K562 (cell line): Measurements from ENCODE around the gene ABCA13. TPM values are rescaled to one million over a fixed set of nuclear protein-coding genes. Genes with fewer than 3 reads are reported as not detected.

Experiments
- ATAC-seq: fragments of 200-7000 bp; cut with Tn5 transposase; 3 replicates; pipeline ENCODE4 v1.9.1; 2020; ENCODE audit warnings: moderate library complexity
- BruUV-seq: library from RNA; stranded (reverse); fragments of 400-500 nt; replicated peaks from 2 replicates; lab custom pipeline; 2021; lab: Mats Ljungman, UMichigan
- CTCF ChIA-PET: fragments of 300-600 bp; formaldehyde crosslinking; extraction: SDS; loops from one replicate; lab custom pipeline; 2021; ENCODE audit warnings: low intra/inter-chr PET ratio; lab: Yijun Ruan, JAX
- POLR2A ChIA-PET: fragments of 300-600, 350-650 bp; sonication (Branson Sonifier 250); formaldehyde crosslinking; extraction: SDS; loops from one replicate; lab custom pipeline; 2021; ENCODE audit warnings: antibody characterized with exemption, inconsistent platforms; lab: Yijun Ruan, JAX
- DNase-seq, 4 experiments: peaks; one replicate each; pipeline versions ENCODE4 v3.0.0 to v3.0.0-alpha.2; 2011 to 2018; ENCODE audit warnings: low spot score in 3 of 4, mixed read lengths in 3 of 4; ENCODE audit errors: extremely low read depth in 1 of 4
- FAIRE-seq: peaks from 2 replicates; lab custom pipeline; 2011; peaks lifted over from hg19 to GRCh38; lab: Jason Lieb, UNC
- H2AFZ ChIP-seq: 2 replicates; pipeline ENCODE4 v1.6.0; 2011; ENCODE audit warnings: low read depth, low read length, control low read depth, inconsistent platforms
- H3K27ac ChIP-seq: fragments of 200-600 bp; 3 replicates; pipeline ENCODE4 v1.8.0; 2011; ENCODE audit warnings: low read depth, mild to moderate bottlenecking, control low read depth, inconsistent platforms, low read length, moderate library complexity, mixed read lengths; ENCODE audit errors: extremely low read depth
- H3K27me3 ChIP-seq, 2 experiments: fragments of 300-600 bp in 1 of 2; 2 replicates in 1 of 2; 3 replicates in 1 of 2; pipeline versions ENCODE4 v1.6.0 to v1.8.0; 2011; ENCODE audit warnings: inconsistent platforms in 2 of 2, low read length in 2 of 2, mild to moderate bottlenecking in 1 of 2, mixed read lengths in 1 of 2, moderate library complexity in 1 of 2; ENCODE audit not compliant: control insufficient read depth in 2 of 2, insufficient read depth in 2 of 2
- H3K36me3 ChIP-seq: fragments of 300-600 bp; 3 replicates; pipeline ENCODE4 v1.8.0; 2011; ENCODE audit warnings: mild to moderate bottlenecking, low read length, inconsistent platforms; ENCODE audit not compliant: control insufficient read depth, insufficient read depth
- H3K4me1 ChIP-seq, 2 experiments: fragments of 200-600 bp in 1 of 2; replicated peaks in 1 of 2; 2 replicates in 1 of 2; 3 replicates in 1 of 2; pipeline versions ENCODE4 v1.5.1 to v1.8.0; 2011; ENCODE audit warnings: inconsistent platforms in 2 of 2, low read length in 2 of 2, mild to moderate bottlenecking in 1 of 2, mixed read lengths in 1 of 2, moderate library complexity in 1 of 2; ENCODE audit not compliant: control insufficient read depth in 2 of 2, insufficient read depth in 2 of 2
- H3K4me2 ChIP-seq: 2 replicates; pipeline ENCODE4 v1.6.1; 2011; ENCODE audit warnings: low read length, control low read depth, inconsistent platforms, mixed read lengths; ENCODE audit not compliant: insufficient read depth
- H3K4me3 ChIP-seq: fragments of 200-600 bp; sonication (generic), shearing (Covaris generic); 2 replicates; pipeline ENCODE4 v1.5.1; 2016; ENCODE audit warnings: control low read depth, inconsistent platforms
- H3K79me2 ChIP-seq: fragments of 200-600 bp; 3 replicates; pipeline ENCODE4 v1.8.0; 2011; ENCODE audit warnings: low read length, inconsistent platforms; ENCODE audit not compliant: control insufficient read depth, insufficient read depth
- H3K9ac ChIP-seq, 2 experiments: 2 replicates each; pipeline versions ENCODE4 v1.6.0 to v1.6.1; 2011; ENCODE audit warnings: low read depth in 2 of 2, low read length in 2 of 2, control low read depth in 1 of 2, inconsistent platforms in 1 of 2, mild to moderate bottlenecking in 1 of 2, mixed read lengths in 1 of 2; ENCODE audit not compliant: insufficient read depth in 1 of 2
- H3K9me1 ChIP-seq: one replicate; pipeline ENCODE4 v1.6.0; 2011; ENCODE audit warnings: inconsistent platforms, mild to moderate bottlenecking, low read length, moderate library complexity; ENCODE audit not compliant: control insufficient read depth, insufficient read depth
- H3K9me3 ChIP-seq: replicated peaks from 2 replicates; pipeline ENCODE4 v1.5.1; 2011; ENCODE audit warnings: low read depth, low read length, inconsistent platforms; ENCODE audit not compliant: control insufficient read depth, insufficient read depth
- H4K20me1 ChIP-seq: replicated peaks from 2 replicates; pipeline ENCODE4 v1.6.1; 2011; ENCODE audit warnings: low read length, inconsistent platforms, mixed read lengths; ENCODE audit not compliant: control insufficient read depth, insufficient read depth
- CBX3 ChIP-seq, 2 experiments: IDR thresholded peaks; 1 replicate in 1 of 2; 2 replicates in 1 of 2; pipeline ENCODE4 v1.6.1; 2012; ENCODE audit warnings: inconsistent platforms in 2 of 2, low read length in 2 of 2, borderline replicate concordance in 1 of 2, control low read depth in 1 of 2
- DMBX1 ChIP-seq: fragments of 250-450 bp; sonication (Bioruptor Pico); IDR thresholded peaks from 2 replicates; pipeline ENCODE4 v1.8.0; 2022; ENCODE audit warnings: inconsistent platforms, mild to moderate bottlenecking, moderate library complexity, borderline replicate concordance
- HNRNPH1 ChIP-seq: fragments of 200-400 bp; formaldehyde crosslinking; optimal IDR thresholded peaks from 2 replicates; pipeline ENCODE3; 2017; ENCODE audit warnings: low read depth, mild to moderate bottlenecking, low read length, moderate library complexity
- PHB ChIP-seq: fragments of 250-450 bp; sonication (Bioruptor Pico); IDR thresholded peaks from 2 replicates; pipeline ENCODE4 v1.5.0; 2021
- RFX7 ChIP-seq: fragments of 250-450 bp; sonication (Bioruptor Pico); IDR thresholded peaks from 2 replicates; pipeline ENCODE4 v1.5.1; 2021; ENCODE audit warnings: mild to moderate bottlenecking
- VEZF1 ChIP-seq: fragments of 200-800 bp; sonication (Bioruptor generic); IDR thresholded peaks from 2 replicates; pipeline ENCODE4 v1.6.1; 2017; ENCODE audit warnings: missing genetic modification characterization, missing compliant biosample characterization
- ZBTB9 ChIP-seq: fragments of 450-650 bp; formaldehyde crosslinking; IDR thresholded peaks from 2 replicates; pipeline ENCODE4 v1.4.0; 2020; ENCODE audit warnings: mild to moderate bottlenecking, moderate library complexity
- ZMIZ1 ChIP-seq, 2 experiments: fragments of 150-350 bp in 1 of 2; IDR thresholded peaks; 2 replicates each; pipeline ENCODE4 v1.6.1; 2012 to 2016; ENCODE audit warnings: low read depth in 2 of 2, low read length in 2 of 2, mild to moderate bottlenecking in 1 of 2, moderate library complexity in 1 of 2
- WGBS: fragments of 100-300 bp; shearing (Covaris generic); methylation state at CpG from one replicate; pipeline ENCODE4 v1.1.6; 2016; ENCODE audit warnings: low coverage, mixed read lengths; ENCODE audit not compliant: insufficient coverage; ENCODE audit errors: missing lambda C conversion rate; 5-methylcytosine and 5-hydroxymethylcytosine counted together
- in situ Hi-C: fragments of 300-500 bp; cut with MboI; formaldehyde crosslinking; loops from 4 replicates; pipeline ENCODE4 v1.15.0; 2018; ENCODE audit warnings: inconsistent platforms, mixed read lengths
- intact Hi-C: fragments of 100-400 bp; cut with micrococcal nuclease; formaldehyde crosslinking; loops from 2 replicates; pipeline ENCODE4 v1.14.2; 2022
- polyA plus RNA-seq, 8 experiments: library from polyadenylated mRNA; depleted of rRNA in 4 of 8; stranded (reverse) in 5 of 8; unstranded in 3 of 8; fragments of >200 nt; fragmentation: Nextera tagmentation in 2 of 8; fragmentation: Illumina TruSeq in 1 of 8; extraction: Ambion mirVana in 2 of 8; extraction: Trizol in 1 of 8; gene quantifications; 2 replicates each; pipeline versions ENCODE4 v1.2.1 to v1.2.3, GENCODE V29; 2011 to 2014; ENCODE audit warnings: inconsistent platforms in 1 of 8, missing spikeins in 1 of 8
- total RNA-seq, 7 experiments: library from RNA; depleted of rRNA in 6 of 7; stranded (reverse); fragments of >200 nt in 6 of 7; fragmentation: Illumina TruSeq in 2 of 7; extraction: Trizol in 2 of 7; gene quantifications; 2 replicates each; pipeline versions ENCODE4 v1.2.1 to v1.2.3, GENCODE V29; 2011 to 2021; ENCODE audit warnings: low replicate concordance in 1 of 7

ABCA13 gene
- total and polyA plus RNA-seq, 9 of the 15 experiments (the other 6 are each of a cell fraction or from before 2014, with no cell fraction given) = 0.14 to 1.5 (median 0.38) TPM

DNA sequence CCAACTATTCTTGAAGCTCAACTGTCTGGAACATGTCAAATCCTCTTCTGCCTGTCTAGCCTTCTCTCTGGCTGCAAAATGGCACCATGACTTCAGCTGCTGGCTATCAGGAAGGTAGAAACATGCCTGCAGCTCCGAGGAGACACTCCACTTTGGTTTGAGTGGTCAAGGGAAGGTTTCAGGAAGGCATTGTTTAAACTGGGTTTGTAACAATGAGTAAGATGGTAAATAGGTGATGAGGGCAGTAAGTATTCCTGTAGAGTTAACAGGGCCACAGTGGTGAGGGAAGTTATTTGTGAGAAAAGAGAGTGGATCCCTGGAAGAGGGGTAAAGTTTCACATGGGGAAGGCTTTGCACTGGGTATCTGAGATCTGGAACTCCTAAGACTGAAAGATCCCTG, 231.5 kb downstream of the ABCA13 start:
- Histone ChIP-seq H3K9me3 (no peaks in the 10 kb centered on the region), H4K20me1 (no peaks in the 10 kb centered on the region), H3K79me2 (no peaks in the 10 kb centered on the region), H3K27ac (no peak overlapping the region), H3K4me3 (no peak overlapping the region), H3K9me1 (no peaks in the 10 kb centered on the region), H3K9ac (no peak overlapping the region), H2AFZ (no peak overlapping the region), H3K4me1 (no peaks in the 10 kb centered on the region), H3K27me3 (no peaks in the 10 kb centered on the region), H3K4me2 (no peak overlapping the region), H3K36me3 (no peaks in the 10 kb centered on the region)
- in situ Hi-C loops (no loop called here), intact Hi-C loops (no loop called here)
- DNase-seq = no peak
- ChIA-PET CTCF (no interaction called here), POLR2A (interaction anchor here (0.7 kb wide), 1 partner anchor 10 kb away, joined by 4 read pairs; no protein-coding TSS in a partner anchor)
- no peak for FAIRE-seq
- ATAC-seq = no peak
- no TSS peak for BruUV-seq
- 0% methylated on average over 1 of the region's 1 CpG for WGBS
- TF ChIP-seq DMBX1 (CRISPR knock-in tag) = no peak
- TF ChIP-seq ZMIZ1 (IDR thresholded peaks at IDR 0.05; ENCODE audit: low read depth in 2 of 2, low read length in 2 of 2) = no peak
- TF ChIP-seq HNRNPH1 = no peak
- no peak for TF ChIP-seq ZBTB9
- TF ChIP-seq RFX7 = no peak
- TF ChIP-seq VEZF1 = no peak
- no peak for TF ChIP-seq PHB
- no peak for TF ChIP-seq CBX3 (IDR thresholded peaks at IDR 0.05; ENCODE audit: borderline replicate concordance in 1 of 2, low read length in 2 of 2)
